WTC11 (cell line): ENCODE data around the gene ZNF74. TPM values are rescaled to one million over a fixed set of nuclear protein-coding genes. Genes with fewer than 3 reads are reported as not detected.
"Not testable (repeated sequence)": the region's sequence is repeated elsewhere in the genome, so short reads cannot be mapped to it uniquely, and the experiment has no call there.

Experiments used
- ATAC-seq: fragments of 200-7000 bp; cut with Tn5 transposase; 2 replicates; pipeline ENCODE4 v1.10.0; 2021; ENCODE audit warnings: mild to moderate bottlenecking, moderate library complexity
- CTCF ChIA-PET: fragments of 300-600 bp; sonication (Branson Sonifier 250); formaldehyde crosslinking; loops from one replicate; lab custom pipeline; 2021; ENCODE audit warnings: antibody characterized with exemption; lab: Charles Lee
- POLR2A ChIA-PET: fragments of 350-600 bp; sonication (Branson Sonifier 250); formaldehyde crosslinking; loops from one replicate; lab custom pipeline; 2021; ENCODE audit warnings: antibody characterized with exemption; lab: Charles Lee
- DNase-seq: peaks from one replicate; pipeline ENCODE4 v3.0.0; 2021; ENCODE audit warnings: low spot score
- H3K27ac Mint-ChIP-seq: 2 replicates; pipeline ENCODE4 v1.8.0; 2021; ENCODE audit warnings: mixed read lengths
- H3K27me3 Mint-ChIP-seq: 2 replicates; pipeline ENCODE4 v1.8.0; 2021; ENCODE audit warnings: low read depth, mild to moderate bottlenecking, moderate library complexity, mixed read lengths
- H3K36me3 Mint-ChIP-seq: 2 replicates; pipeline ENCODE4 v1.8.0; 2021; ENCODE audit warnings: mixed read lengths
- H3K4me1 Mint-ChIP-seq: 2 replicates; pipeline ENCODE4 v1.8.0; 2022; ENCODE audit warnings: mixed read lengths
- H3K4me3 Mint-ChIP-seq: 2 replicates; pipeline ENCODE4 v1.8.0; 2021; ENCODE audit warnings: mild to moderate bottlenecking, moderate library complexity, mixed read lengths
- H3K9me3 Mint-ChIP-seq: 2 replicates; pipeline ENCODE4 v1.8.0; 2021; ENCODE audit warnings: mixed read lengths
- AR ChIP-seq: fragments of 250-450 bp; sonication (Bioruptor Pico); IDR thresholded peaks from 2 replicates; pipeline ENCODE4 v1.9.0; 2021; ENCODE audit warnings: mild to moderate bottlenecking
- ESRRA ChIP-seq: sonication (generic); formaldehyde crosslinking; IDR thresholded peaks from 2 replicates; pipeline ENCODE4 v1.8.1; 2022; ENCODE audit warnings: mild to moderate bottlenecking, missing genetic modification reagents, borderline replicate concordance
- IRF2 ChIP-seq: sonication (generic); formaldehyde crosslinking; IDR thresholded peaks from 2 replicates; pipeline ENCODE4 v1.8.0; 2022; ENCODE audit warnings: low read depth, missing genetic modification reagents, borderline replicate concordance
- MAX ChIP-seq: sonication (generic); formaldehyde crosslinking; IDR thresholded peaks from 2 replicates; pipeline ENCODE4 v1.8.0; 2022; ENCODE audit warnings: mild to moderate bottlenecking, missing genetic modification reagents
- MXD4 ChIP-seq: fragments of 250-450 bp; sonication (Bioruptor Pico); IDR thresholded peaks from 2 replicates; pipeline ENCODE4 v1.8.0; 2021; ENCODE audit warnings: mild to moderate bottlenecking, moderate library complexity, borderline replicate concordance
- RELA ChIP-seq: sonication (generic); formaldehyde crosslinking; IDR thresholded peaks from 2 replicates; pipeline ENCODE4 v1.8.1; 2022; ENCODE audit warnings: missing genetic modification reagents, mild to moderate bottlenecking, borderline replicate concordance
- STAT6 ChIP-seq: sonication (generic); formaldehyde crosslinking; conservative IDR thresholded peaks from 2 replicates; pipeline ENCODE4 v1.8.1; 2023; ENCODE audit warnings: mild to moderate bottlenecking, low read depth, missing genetic modification reagents, moderate library complexity
- USF1 ChIP-seq: sonication (generic); formaldehyde crosslinking; IDR thresholded peaks from 2 replicates; pipeline ENCODE4 v1.8.0; 2022; ENCODE audit warnings: mild to moderate bottlenecking, missing genetic modification reagents
- ZNF138 ChIP-seq: sonication (generic); formaldehyde crosslinking; conservative IDR thresholded peaks from 2 replicates; pipeline ENCODE4 v1.8.1; 2022; ENCODE audit warnings: mild to moderate bottlenecking, moderate library complexity, missing genetic modification reagents
- ZNF281 ChIP-seq: sonication (generic); formaldehyde crosslinking; IDR thresholded peaks from 2 replicates; pipeline ENCODE4 v1.8.0; 2023; ENCODE audit warnings: mild to moderate bottlenecking, missing genetic modification reagents
- ZNF671 ChIP-seq: fragments of 250-450 bp; sonication (Bioruptor Pico); IDR thresholded peaks from 2 replicates; pipeline ENCODE4 v1.8.0; 2021; ENCODE audit warnings: mild to moderate bottlenecking
- ZSCAN18 ChIP-seq: fragments of 250-450 bp; sonication (Bioruptor Pico); IDR thresholded peaks from 2 replicates; pipeline ENCODE4 v2.1.2; 2022; ENCODE audit warnings: mild to moderate bottlenecking, moderate library complexity
- total RNA-seq: library from RNA; stranded (reverse); gene quantifications from 3 replicates; pipeline ENCODE4 v1.2.3, GENCODE V29; 2021

ZNF74 gene
- total RNA-seq, 1 experiment from 2014 or later = 62.8 TPM

- peak; percentile 65 for TF ChIP-seq USF1 (CRISPR knock-in tag)
- no peak for TF ChIP-seq IRF2 (CRISPR knock-in tag)
- no peak for TF ChIP-seq ZNF138 (CRISPR knock-in tag)
- TF ChIP-seq STAT6 = no peak
- no peak for TF ChIP-seq ZSCAN18 (CRISPR knock-in tag)
- no peak for TF ChIP-seq ZNF281 (CRISPR knock-in tag)
- TF ChIP-seq MXD4 (CRISPR knock-in tag) = no peak
- TF ChIP-seq RELA (CRISPR knock-in tag) = peak; percentile 23; the same call in 1 of the 2 replicates
- no peak for TF ChIP-seq AR (CRISPR knock-in tag)
- peak; percentile 73; the same call in 1 of the 2 replicates for TF ChIP-seq ESRRA (CRISPR knock-in tag)
- TF ChIP-seq ZNF671 (CRISPR knock-in tag) = no peak
- TF ChIP-seq MAX (CRISPR knock-in tag) = peak; percentile 82
Observed at GRCh38 chr22:20393705-20394476, at the start of gene ZNF74 (continued).

- H3K4me1 Mint-ChIP-seq, CTCF ChIA-PET, ATAC-seq, H3K36me3 Mint-ChIP-seq, H3K9me3 Mint-ChIP-seq, DNase-seq, H3K4me3 Mint-ChIP-seq, POLR2A ChIA-PET, H3K27me3 Mint-ChIP-seq, H3K27ac Mint-ChIP-seq: not testable (repeated sequence)
Observed at GRCh38 chr22:20346553-20346952, 47.4 kb upstream of the ZNF74 start.

GRCh38 chr22:20352536-20352935 is 41.4 kb upstream of the ZNF74 start:
- H3K9me3 Mint-ChIP-seq, H3K36me3 Mint-ChIP-seq, CTCF ChIA-PET, H3K4me3 Mint-ChIP-seq, ATAC-seq, POLR2A ChIA-PET, DNase-seq, H3K27ac Mint-ChIP-seq, H3K27me3 Mint-ChIP-seq, H3K4me1 Mint-ChIP-seq: not testable (repeated sequence)
